GM23338 (cell line): ENCODE measurements around the gene ALDH1L2.

Experiments used
- CREB1 ChIP-seq: fragments of 250-450 bp; sonication (Bioruptor Pico); IDR thresholded peaks from 2 replicates; pipeline ENCODE4 v1.5.0; 2020; ENCODE audit warnings: low read depth, mild to moderate bottlenecking, moderate library complexity
- EZH2 ChIP-seq: fragments of 200-600 bp; sonication (generic); IDR thresholded peaks from one replicate; pipeline ENCODE4 v1.8.0; 2017; ENCODE audit warnings: antibody characterized with exemption, mild to moderate bottlenecking, low read depth; ENCODE audit not compliant: unreplicated experiment
- EZH2phosphoT487 ChIP-seq: fragments of 200-600 bp; sonication (generic); IDR thresholded peaks from one replicate; pipeline ENCODE4 v1.8.1; 2018; ENCODE audit warnings: antibody characterized with exemption; ENCODE audit not compliant: unreplicated experiment
- JUNB ChIP-seq: IDR thresholded peaks from one replicate; pipeline ENCODE4 v1.6.1; 2016; ENCODE audit warnings: antibody characterized with exemption; ENCODE audit not compliant: unreplicated experiment
- POLR2AphosphoS5 ChIP-seq: IDR thresholded peaks from 2 replicates; pipeline ENCODE4 v1.6.1; 2016; ENCODE audit warnings: antibody characterized with exemption, low read depth
- TF ChIP-seq, protein P1 (sequence below), 2 experiments: fragments of 200-600 bp in 1 of 2; sonication (generic) in 1 of 2; conservative IDR thresholded peaks; 2 replicates each; pipeline versions ENCODE4 v1.5.1 to v1.6.1; 2016 to 2017; ENCODE audit warnings: antibody characterized with exemption in 2 of 2, low read depth in 2 of 2, mild to moderate bottlenecking in 2 of 2, moderate library complexity in 1 of 2
- TF ChIP-seq, protein P2 (sequence below): IDR thresholded peaks from one replicate; pipeline ENCODE4 v1.6.1; 2018; ENCODE audit warnings: antibody characterized with exemption; ENCODE audit not compliant: unreplicated experiment
- TF ChIP-seq, protein P3 (sequence below): IDR thresholded peaks from 2 replicates; pipeline ENCODE4 v1.6.1; 2016; ENCODE audit warnings: antibody characterized with exemption

DNA sequence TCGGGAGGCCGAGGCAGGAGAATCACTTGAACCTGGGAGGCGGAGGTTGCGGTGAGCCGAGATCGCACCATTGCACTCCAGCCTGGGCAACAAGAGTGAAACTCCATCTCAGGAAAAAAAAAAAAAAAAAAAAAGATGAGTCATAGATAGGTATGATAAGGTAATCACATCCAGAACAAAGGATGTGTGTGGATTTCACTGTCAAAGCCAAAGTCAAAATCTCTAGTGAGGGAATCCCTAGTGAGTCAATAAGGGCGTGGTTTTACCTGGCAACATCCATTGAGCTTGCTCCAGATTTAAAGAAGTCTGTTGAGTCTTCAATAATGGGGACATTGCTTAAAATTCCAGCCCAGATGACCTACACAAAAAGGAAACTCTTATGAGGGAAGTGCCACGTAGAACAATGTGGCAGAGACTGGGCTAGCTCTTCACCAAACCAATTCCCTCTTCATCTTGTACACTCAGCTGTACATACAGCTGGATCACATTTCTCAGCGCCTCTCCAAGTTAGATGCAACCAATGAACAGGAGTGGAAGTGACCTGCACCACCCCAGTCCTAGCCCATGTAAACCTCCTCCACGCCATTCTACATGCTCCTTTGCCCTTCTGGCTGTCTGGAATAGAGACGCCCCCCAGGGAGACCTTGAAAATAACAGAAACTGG, 23.4 kb downstream of the ALDH1L2 start:
- TF ChIP-seq, protein P1, sequence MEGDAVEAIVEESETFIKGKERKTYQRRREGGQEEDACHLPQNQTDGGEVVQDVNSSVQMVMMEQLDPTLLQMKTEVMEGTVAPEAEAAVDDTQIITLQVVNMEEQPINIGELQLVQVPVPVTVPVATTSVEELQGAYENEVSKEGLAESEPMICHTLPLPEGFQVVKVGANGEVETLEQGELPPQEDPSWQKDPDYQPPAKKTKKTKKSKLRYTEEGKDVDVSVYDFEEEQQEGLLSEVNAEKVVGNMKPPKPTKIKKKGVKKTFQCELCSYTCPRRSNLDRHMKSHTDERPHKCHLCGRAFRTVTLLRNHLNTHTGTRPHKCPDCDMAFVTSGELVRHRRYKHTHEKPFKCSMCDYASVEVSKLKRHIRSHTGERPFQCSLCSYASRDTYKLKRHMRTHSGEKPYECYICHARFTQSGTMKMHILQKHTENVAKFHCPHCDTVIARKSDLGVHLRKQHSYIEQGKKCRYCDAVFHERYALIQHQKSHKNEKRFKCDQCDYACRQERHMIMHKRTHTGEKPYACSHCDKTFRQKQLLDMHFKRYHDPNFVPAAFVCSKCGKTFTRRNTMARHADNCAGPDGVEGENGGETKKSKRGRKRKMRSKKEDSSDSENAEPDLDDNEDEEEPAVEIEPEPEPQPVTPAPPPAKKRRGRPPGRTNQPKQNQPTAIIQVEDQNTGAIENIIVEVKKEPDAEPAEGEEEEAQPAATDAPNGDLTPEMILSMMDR (conservative IDR thresholded peaks at IDR 0.05; ENCODE audit: low read depth in 2 of 2), result no peak
- no peak for TF ChIP-seq EZH2phosphoT487
- TF ChIP-seq, protein P2, sequence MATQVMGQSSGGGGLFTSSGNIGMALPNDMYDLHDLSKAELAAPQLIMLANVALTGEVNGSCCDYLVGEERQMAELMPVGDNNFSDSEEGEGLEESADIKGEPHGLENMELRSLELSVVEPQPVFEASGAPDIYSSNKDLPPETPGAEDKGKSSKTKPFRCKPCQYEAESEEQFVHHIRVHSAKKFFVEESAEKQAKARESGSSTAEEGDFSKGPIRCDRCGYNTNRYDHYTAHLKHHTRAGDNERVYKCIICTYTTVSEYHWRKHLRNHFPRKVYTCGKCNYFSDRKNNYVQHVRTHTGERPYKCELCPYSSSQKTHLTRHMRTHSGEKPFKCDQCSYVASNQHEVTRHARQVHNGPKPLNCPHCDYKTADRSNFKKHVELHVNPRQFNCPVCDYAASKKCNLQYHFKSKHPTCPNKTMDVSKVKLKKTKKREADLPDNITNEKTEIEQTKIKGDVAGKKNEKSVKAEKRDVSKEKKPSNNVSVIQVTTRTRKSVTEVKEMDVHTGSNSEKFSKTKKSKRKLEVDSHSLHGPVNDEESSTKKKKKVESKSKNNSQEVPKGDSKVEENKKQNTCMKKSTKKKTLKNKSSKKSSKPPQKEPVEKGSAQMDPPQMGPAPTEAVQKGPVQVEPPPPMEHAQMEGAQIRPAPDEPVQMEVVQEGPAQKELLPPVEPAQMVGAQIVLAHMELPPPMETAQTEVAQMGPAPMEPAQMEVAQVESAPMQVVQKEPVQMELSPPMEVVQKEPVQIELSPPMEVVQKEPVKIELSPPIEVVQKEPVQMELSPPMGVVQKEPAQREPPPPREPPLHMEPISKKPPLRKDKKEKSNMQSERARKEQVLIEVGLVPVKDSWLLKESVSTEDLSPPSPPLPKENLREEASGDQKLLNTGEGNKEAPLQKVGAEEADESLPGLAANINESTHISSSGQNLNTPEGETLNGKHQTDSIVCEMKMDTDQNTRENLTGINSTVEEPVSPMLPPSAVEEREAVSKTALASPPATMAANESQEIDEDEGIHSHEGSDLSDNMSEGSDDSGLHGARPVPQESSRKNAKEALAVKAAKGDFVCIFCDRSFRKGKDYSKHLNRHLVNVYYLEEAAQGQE, result no peak
- TF ChIP-seq, protein P3, sequence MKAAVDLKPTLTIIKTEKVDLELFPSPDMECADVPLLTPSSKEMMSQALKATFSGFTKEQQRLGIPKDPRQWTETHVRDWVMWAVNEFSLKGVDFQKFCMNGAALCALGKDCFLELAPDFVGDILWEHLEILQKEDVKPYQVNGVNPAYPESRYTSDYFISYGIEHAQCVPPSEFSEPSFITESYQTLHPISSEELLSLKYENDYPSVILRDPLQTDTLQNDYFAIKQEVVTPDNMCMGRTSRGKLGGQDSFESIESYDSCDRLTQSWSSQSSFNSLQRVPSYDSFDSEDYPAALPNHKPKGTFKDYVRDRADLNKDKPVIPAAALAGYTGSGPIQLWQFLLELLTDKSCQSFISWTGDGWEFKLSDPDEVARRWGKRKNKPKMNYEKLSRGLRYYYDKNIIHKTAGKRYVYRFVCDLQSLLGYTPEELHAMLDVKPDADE, result no peak
- no peak for TF ChIP-seq EZH2
- TF ChIP-seq POLR2AphosphoS5, result no peak
- no peak for TF ChIP-seq JUNB
- TF ChIP-seq CREB1 (CRISPR knock-in tag), result no peak
